ENCODE measurements around the gene CALR.
A peak's percentile ranks its signal among the peaks of the same experiment; 100 is the strongest.
"Not testable (repeated sequence)": the region's sequence is repeated elsewhere in the genome, so short reads cannot be mapped to it uniquely, and the experiment has no call there.

CALR gene

GRCh38 chr19:12937927-12938778 lies at the start of gene CALR:
Gene CALR, plus strand, starts transcription at chr19:12938609. Its CDS starts 71 bp downstream, at chr19:12938680.
- peak; percentile 97 to 99 (median 98) for DNase-seq (ENCODE audit: low read depth in 3 of 3)

- DNase-seq (ENCODE audit: low read depth in 3 of 3): not testable (repeated sequence)
These were observed 48.1 kb upstream of the CALR start for GRCh38 chr19:12890299-12890786.

GRCh38 chr19:12890787-12891552 lies 47.4 kb upstream of the CALR start, which contains the start of gene GCDH:
Gene GCDH, plus strand, starts transcription at chr19:12891160. Its CDS starts 145 bp downstream, at chr19:12891305.
- peak; percentile 82 to 93 (median 90) for DNase-seq (ENCODE audit: low read depth in 3 of 3)

- no peak for DNase-seq (ENCODE audit: low read depth in 3 of 3)
These were observed 46.8 kb upstream of the CALR start for GRCh38 chr19:12891553-12892021.

- DNase-seq (ENCODE audit: low read depth in 3 of 3): no peak
These were observed 44.8 kb upstream of the CALR start for GRCh38 chr19:12893582-12893981.

GRCh38 chr19:12896460-12896859 lies 41.9 kb upstream of the CALR start:
- DNase-seq (ENCODE audit: low read depth in 3 of 3): no peak

- DNase-seq (ENCODE audit: low read depth in 3 of 3): no peak
These were observed 38.4 kb upstream of the CALR start for GRCh38 chr19:12899891-12900518.

GRCh38 chr19:12907166-12907565 lies 31.2 kb upstream of the CALR start:
- no peak for DNase-seq (ENCODE audit: low read depth in 3 of 3)

- DNase-seq (ENCODE audit: low read depth in 3 of 3): no peak
These were observed 25.8 kb upstream of the CALR start for GRCh38 chr19:12912571-12912970.

- no peak for DNase-seq (ENCODE audit: low read depth in 3 of 3)
These were observed 25.3 kb upstream of the CALR start for GRCh38 chr19:12913011-12913561.

- DNase-seq (ENCODE audit: low read depth in 3 of 3): peak in 2 of 3 experiments; percentile 26
These were observed 24.3 kb upstream of the CALR start for GRCh38 chr19:12913851-12914690.

- DNase-seq (ENCODE audit: low read depth in 3 of 3): not testable (repeated sequence)
These were observed 22.5 kb upstream of the CALR start for GRCh38 chr19:12915860-12916259.

- DNase-seq (ENCODE audit: low read depth in 3 of 3): no peak
These were observed 20.2 kb upstream of the CALR start for GRCh38 chr19:12918253-12918652.

GRCh38 chr19:12921047-12921446 lies 17.4 kb upstream of the CALR start:
- DNase-seq (ENCODE audit: low read depth in 3 of 3): no peak

- DNase-seq (ENCODE audit: low read depth in 3 of 3): no peak
These were observed 15.4 kb upstream of the CALR start for GRCh38 chr19:12922959-12923358.

GRCh38 chr19:12924621-12925310 lies 13.6 kb upstream of the CALR start:
- no peak for DNase-seq (ENCODE audit: low read depth in 3 of 3)

- DNase-seq (ENCODE audit: low read depth in 3 of 3): no peak
These were observed 8.3 kb upstream of the CALR start for GRCh38 chr19:12930002-12930645.

- DNase-seq (ENCODE audit: low read depth in 3 of 3): no peak
These were observed 5.8 kb upstream of the CALR start for GRCh38 chr19:12932392-12933286.

Data from stimulated activated CD4-positive, alpha-beta T cell treated with anti-CD3 and anti-CD28 coated beads, TNF-alpha, amount 100 ng/mL, for 4 hours (primary cell).